Large intestine (tissue), 3 donors: ENCODE data around the gene VSTM4. TPM values are rescaled to one million over a fixed set of nuclear protein-coding genes. Genes with fewer than 3 reads are reported as not detected.

ENCODE experiments used
- DNase-seq, 2 donors: peaks; one replicate each; pipeline versions ENCODE4 v3.0.0 to v3.0.0-alpha.2; 2013
- H3K27ac ChIP-seq: one replicate; pipeline ENCODE4 v1.5.1; 2013; ENCODE audit warnings: low read length
- H3K27me3 ChIP-seq: 2 replicates; pipeline ENCODE4 v1.6.1; 2013; ENCODE audit warnings: low read length; ENCODE audit not compliant: control insufficient read depth, insufficient read depth
- H3K36me3 ChIP-seq: 2 replicates; pipeline ENCODE4 v1.6.1; 2013; ENCODE audit warnings: low read length; ENCODE audit not compliant: control insufficient read depth, insufficient read depth
- H3K4me1 ChIP-seq: one replicate; pipeline ENCODE4 v1.6.1; 2013; ENCODE audit warnings: low read length; ENCODE audit not compliant: control insufficient read depth, insufficient read depth
- H3K4me3 ChIP-seq: one replicate; pipeline ENCODE4 v1.5.1; 2013; ENCODE audit warnings: low read length
- H3K9me3 ChIP-seq: one replicate; pipeline ENCODE4 v1.6.1; 2013; ENCODE audit warnings: mild to moderate bottlenecking, low read depth, low read length, moderate library complexity; ENCODE audit not compliant: control insufficient read depth
- WGBS: methylation state at CpG from one replicate; pipeline ENCODE4 v1.1.5; 2013; ENCODE audit warnings: low lambda C conversion rate; ENCODE audit not compliant: insufficient coverage; 5-methylcytosine and 5-hydroxymethylcytosine counted together
- polyA plus RNA-seq: library from polyadenylated mRNA; unstranded; fragments of 120-200 nt; gene quantifications from one replicate; pipeline ENCODE4 v1.2.1, GENCODE V29; 2013

Gene VSTM4
- polyA plus RNA-seq, 1 donor, result 10.2 TPM

- Histone ChIP-seq H3K27ac (no peak overlapping the region), H3K27me3 (peaks cover 3% of the 10 kb centered on the region), H3K36me3 (no peaks in the 10 kb centered on the region), H3K4me3 (no peak overlapping the region), H3K4me1 (no peaks in the 10 kb centered on the region), H3K9me3 (no peaks in the 10 kb centered on the region)
- WGBS, result 100% methylated on average over 2 of the region's 7 CpGs
- DNase-seq, result no peak
These were observed 43.1 kb upstream of the VSTM4 start for GRCh38 chr10:49158404-49158803.

DNA sequence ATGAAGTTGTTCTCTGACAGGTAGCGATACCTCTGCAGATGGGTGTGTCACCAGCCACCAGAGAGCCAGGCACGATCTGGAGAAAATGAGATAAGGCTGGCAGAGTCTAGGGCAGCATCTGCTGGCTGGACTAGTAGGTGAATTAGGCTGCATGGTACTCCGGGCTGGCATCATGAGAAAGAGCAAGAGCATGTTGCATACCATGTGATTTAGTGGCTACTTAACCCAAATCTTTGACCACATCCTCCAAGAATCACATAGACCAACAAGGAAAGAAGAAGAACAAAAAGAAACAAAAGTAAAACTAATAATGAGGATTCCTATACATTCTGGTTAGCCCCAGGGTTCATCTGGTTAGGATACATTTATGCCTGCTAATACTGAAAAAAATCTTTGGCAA, 41.9 kb upstream of the VSTM4 start:
- Histone ChIP-seq H3K36me3 (no peaks in the 10 kb centered on the region), H3K4me1 (no peaks in the 10 kb centered on the region), H3K9me3 (no peaks in the 10 kb centered on the region), H3K4me3 (no peak overlapping the region), H3K27me3 (no peaks in the 10 kb centered on the region), H3K27ac (no peak overlapping the region)
- no CpG with 5 or more reads among the region's 3 CpGs for WGBS
- DNase-seq, result no peak

DNA sequence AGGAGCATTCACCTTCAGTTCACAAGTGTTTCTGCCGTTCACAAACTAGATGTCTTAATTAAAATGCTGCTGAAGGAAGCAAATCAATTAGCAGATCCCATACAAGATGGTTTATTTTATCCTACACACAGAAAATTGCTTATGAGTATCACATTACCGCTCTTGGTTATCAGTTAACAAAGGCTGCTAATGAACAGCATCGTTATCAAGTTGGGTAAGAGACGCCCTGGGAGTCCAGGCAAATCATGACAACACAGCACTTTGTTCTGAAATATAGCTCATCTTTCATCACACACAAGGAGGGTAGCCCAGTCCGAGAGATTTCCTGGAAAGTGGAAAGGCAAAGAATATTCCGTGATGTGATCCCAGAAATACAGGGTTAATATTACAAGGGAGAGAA, 39.3 kb upstream of the VSTM4 start:
- Histone ChIP-seq H3K4me1 (no peaks in the 10 kb centered on the region), H3K4me3 (no peak overlapping the region), H3K36me3 (no peaks in the 10 kb centered on the region), H3K27ac (no peak overlapping the region), H3K9me3 (no peaks in the 10 kb centered on the region), H3K27me3 (no peaks in the 10 kb centered on the region)
- no peak for DNase-seq
- 50% methylated on average over 1 of the region's 6 CpGs for WGBS

- Histone ChIP-seq H3K4me3 (no peak overlapping the region), H3K27ac (no peak overlapping the region), H3K4me1 (no peaks in the 10 kb centered on the region), H3K36me3 (no peaks in the 10 kb centered on the region), H3K9me3 (no peaks in the 10 kb centered on the region), H3K27me3 (no peaks in the 10 kb centered on the region)
- DNase-seq, result no peak
- WGBS, result no CpG with 5 or more reads among the region's 1 CpG
These were observed 38.6 kb upstream of the VSTM4 start for GRCh38 chr10:49153971-49154370.

DNA sequence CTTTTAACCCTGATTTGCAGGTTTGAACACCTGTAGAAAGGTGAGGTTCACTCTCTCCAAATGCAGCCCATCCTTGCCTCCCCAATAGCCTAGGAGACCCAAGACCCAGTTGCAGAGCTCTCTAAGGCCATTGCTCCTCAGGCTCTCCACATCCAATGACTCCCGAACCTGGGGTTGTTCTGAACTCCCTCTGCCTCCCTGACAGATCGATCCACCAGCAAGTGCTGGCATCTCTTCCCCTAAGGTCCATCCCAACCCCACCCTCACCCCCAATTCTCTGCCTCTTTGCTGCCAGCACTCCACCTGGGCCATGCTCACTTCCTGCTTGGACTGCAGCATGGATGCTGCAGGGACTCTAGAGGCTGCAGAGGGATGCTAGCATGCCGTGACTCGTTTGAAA, 37.8 kb upstream of the VSTM4 start:
- no CpG with 5 or more reads among the region's 4 CpGs for WGBS
- Histone ChIP-seq H3K27me3 (no peaks in the 10 kb centered on the region), H3K4me3 (no peak overlapping the region), H3K36me3 (no peaks in the 10 kb centered on the region), H3K9me3 (no peaks in the 10 kb centered on the region), H3K27ac (no peak overlapping the region), H3K4me1 (no peaks in the 10 kb centered on the region)
- DNase-seq, result no peak

DNA sequence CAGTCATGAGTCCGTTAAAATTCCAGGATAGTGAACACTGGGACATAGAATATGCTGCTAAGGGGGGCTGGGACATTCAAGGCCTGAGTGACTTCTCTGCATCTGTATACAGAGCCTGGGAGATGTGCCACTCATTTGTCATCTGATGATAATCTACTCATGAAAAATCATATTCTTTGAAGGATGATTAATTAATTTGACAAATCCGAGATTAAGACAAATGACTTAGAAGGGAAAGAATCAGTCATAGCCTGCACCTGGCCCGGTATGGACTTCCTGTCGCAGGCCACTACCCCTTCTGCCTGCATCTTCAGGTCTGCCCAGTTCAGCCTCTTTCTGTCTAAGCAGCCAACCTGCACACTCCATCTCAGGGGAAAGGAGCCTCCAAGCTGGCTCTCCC, 37.3 kb upstream of the VSTM4 start:
- Histone ChIP-seq H3K27ac (no peak overlapping the region), H3K4me1 (no peaks in the 10 kb centered on the region), H3K36me3 (no peaks in the 10 kb centered on the region), H3K9me3 (no peaks in the 10 kb centered on the region), H3K27me3 (no peaks in the 10 kb centered on the region), H3K4me3 (no peak overlapping the region)
- no CpG with 5 or more reads among the region's 4 CpGs for WGBS
- no peak for DNase-seq

GRCh38 chr10:49152037-49152436, 36.7 kb upstream of the VSTM4 start:
- Histone ChIP-seq H3K27ac (no peak overlapping the region), H3K9me3 (no peaks in the 10 kb centered on the region), H3K4me3 (no peak overlapping the region), H3K27me3 (no peaks in the 10 kb centered on the region), H3K36me3 (no peaks in the 10 kb centered on the region), H3K4me1 (no peaks in the 10 kb centered on the region)
- DNase-seq, result no peak
- no CpG with 5 or more reads among the region's 4 CpGs for WGBS

DNA sequence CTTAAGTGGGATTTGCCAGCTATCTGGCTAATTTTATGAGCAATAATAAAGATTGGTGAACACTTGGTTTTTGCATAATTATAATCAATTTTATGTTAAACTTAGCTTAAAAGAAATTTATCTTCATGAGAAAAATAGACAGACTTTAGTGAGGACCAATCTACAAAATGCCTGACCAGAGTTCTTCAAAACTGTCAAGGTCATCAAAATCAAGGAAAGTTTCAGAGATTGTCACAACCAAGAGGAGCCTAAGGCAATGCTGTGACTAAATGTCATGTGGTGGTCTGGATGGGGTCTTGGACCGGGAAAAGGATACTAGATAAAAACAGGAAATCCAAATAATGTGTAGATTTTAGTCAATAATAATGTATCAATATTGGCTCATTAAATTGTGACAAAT, 36.2 kb upstream of the VSTM4 start:
- no peak for DNase-seq
- WGBS, result 100% methylated on average over 1 of the region's 1 CpG
- no peaks in the 10 kb centered on the region for H3K36me3 ChIP-seq
- no peak overlapping the region for H3K27ac ChIP-seq
- no peak overlapping the region for H3K4me3 ChIP-seq
- no peaks in the 10 kb centered on the region for H3K27me3 ChIP-seq
- H3K9me3 ChIP-seq, result no peaks in the 10 kb centered on the region
- H3K4me1 ChIP-seq, result no peaks in the 10 kb centered on the region

DNA sequence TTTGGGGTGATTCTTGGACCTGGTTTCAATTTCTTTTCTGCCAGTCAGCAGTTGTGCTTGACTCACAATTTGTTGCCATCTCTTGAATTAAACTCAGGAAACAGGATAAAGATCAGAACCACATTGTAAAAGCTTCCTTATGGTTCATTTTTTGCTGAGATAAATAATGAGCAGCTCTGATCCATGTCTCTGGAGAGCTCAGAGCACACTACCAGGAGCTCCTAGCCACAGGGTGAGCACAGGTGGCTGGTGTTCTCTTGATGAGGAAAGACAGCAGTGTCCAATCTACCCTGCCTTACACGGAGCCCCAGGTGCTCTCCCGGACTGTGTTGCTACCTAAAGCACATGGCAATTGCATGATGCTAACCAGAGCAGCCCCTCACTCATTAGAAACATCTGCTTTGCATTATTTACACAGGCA, 35.7 kb upstream of the VSTM4 start:
- no peaks in the 10 kb centered on the region for H3K36me3 ChIP-seq

DNA sequence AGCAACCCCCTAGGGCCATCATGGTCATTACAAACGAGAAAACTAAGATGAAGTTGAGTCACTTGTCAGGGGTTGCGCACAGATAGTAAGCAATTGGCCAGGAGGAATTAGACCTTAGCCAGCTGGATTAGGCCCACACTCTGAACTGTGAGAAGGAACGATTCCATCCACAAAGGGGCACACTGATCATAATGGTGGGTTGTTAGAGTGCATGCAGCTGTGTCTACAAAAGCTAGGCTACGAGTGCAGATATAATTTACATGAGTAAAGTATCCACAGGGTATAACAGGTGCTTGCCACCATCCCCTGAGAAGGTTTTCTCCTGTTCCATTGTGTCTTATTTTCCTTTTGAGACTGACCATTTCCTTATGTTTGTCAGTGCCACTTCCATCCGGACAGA, 35.1 kb upstream of the VSTM4 start:
- H3K4me3 ChIP-seq, result no peak overlapping the region
- H3K9me3 ChIP-seq, result no peaks in the 10 kb centered on the region
- WGBS, result 80% methylated on average over 1 of the region's 5 CpGs
- H3K27me3 ChIP-seq, result no peaks in the 10 kb centered on the region
- no peak overlapping the region for H3K27ac ChIP-seq
- no peak for DNase-seq
- H3K4me1 ChIP-seq, result no peaks in the 10 kb centered on the region
- H3K36me3 ChIP-seq, result no peaks in the 10 kb centered on the region

More for the DNA sequence above, 35.7 kb upstream of the VSTM4 start:
- H3K4me1 ChIP-seq, result no peaks in the 10 kb centered on the region
- no peaks in the 10 kb centered on the region for H3K27me3 ChIP-seq
- H3K4me3 ChIP-seq, result no peak overlapping the region
- H3K27ac ChIP-seq, result no peak overlapping the region
- DNase-seq, result no peak
- no CpG with 5 or more reads among the region's 2 CpGs for WGBS
- H3K9me3 ChIP-seq, result no peaks in the 10 kb centered on the region

- no peaks in the 10 kb centered on the region for H3K4me1 ChIP-seq
- no peak for DNase-seq
- whole genome bisulfite sequencing, result 76% methylated on average over 2 of the region's 3 CpGs
- no peak overlapping the region for H3K4me3 ChIP-seq
- H3K27ac ChIP-seq, result no peak overlapping the region
- H3K27me3 ChIP-seq, result no peaks in the 10 kb centered on the region
- no peaks in the 10 kb centered on the region for H3K36me3 ChIP-seq
- H3K9me3 ChIP-seq, result no peaks in the 10 kb centered on the region
These were observed 34.6 kb upstream of the VSTM4 start for GRCh38 chr10:49149881-49150280.
